AG10803 (cell line): ENCODE data around the gene ABCF2.

Source experiments
- DNase-seq: peaks from one replicate; pipeline ENCODE4 v3.0.0; 2010; ENCODE audit warnings: low read depth
- H3K4me3 ChIP-seq: 2 replicates; pipeline ENCODE4 v1.5.1; 2011; ENCODE audit warnings: mild to moderate bottlenecking, low read length, control low read depth
- TF ChIP-seq, protein P1 (sequence below): conservative IDR thresholded peaks from 2 replicates; pipeline ENCODE4 v1.5.1; 2011; ENCODE audit warnings: mild to moderate bottlenecking, low read length, control low read depth, inconsistent platforms

Gene ABCF2

DNA sequence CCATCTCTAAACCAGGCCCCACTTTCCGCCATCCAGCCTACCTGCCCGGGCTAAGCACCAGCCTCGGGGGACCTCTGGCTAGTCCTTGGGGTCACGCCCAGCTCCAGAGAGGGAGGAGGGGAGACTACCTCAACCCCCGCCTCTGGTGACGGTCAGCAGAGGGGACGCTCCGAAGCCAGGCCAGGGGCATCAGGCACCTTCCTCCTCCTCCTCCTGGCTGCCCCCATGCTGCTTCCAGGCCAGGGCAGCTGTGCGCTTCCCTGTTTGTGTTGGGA, 25.5 kb upstream of the ABCF2 start:
- TF ChIP-seq, protein P1, sequence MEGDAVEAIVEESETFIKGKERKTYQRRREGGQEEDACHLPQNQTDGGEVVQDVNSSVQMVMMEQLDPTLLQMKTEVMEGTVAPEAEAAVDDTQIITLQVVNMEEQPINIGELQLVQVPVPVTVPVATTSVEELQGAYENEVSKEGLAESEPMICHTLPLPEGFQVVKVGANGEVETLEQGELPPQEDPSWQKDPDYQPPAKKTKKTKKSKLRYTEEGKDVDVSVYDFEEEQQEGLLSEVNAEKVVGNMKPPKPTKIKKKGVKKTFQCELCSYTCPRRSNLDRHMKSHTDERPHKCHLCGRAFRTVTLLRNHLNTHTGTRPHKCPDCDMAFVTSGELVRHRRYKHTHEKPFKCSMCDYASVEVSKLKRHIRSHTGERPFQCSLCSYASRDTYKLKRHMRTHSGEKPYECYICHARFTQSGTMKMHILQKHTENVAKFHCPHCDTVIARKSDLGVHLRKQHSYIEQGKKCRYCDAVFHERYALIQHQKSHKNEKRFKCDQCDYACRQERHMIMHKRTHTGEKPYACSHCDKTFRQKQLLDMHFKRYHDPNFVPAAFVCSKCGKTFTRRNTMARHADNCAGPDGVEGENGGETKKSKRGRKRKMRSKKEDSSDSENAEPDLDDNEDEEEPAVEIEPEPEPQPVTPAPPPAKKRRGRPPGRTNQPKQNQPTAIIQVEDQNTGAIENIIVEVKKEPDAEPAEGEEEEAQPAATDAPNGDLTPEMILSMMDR = no peak
- DNase-seq = no peak
- H3K4me3 ChIP-seq = peak overlapping the region; percentile 73

DNA sequence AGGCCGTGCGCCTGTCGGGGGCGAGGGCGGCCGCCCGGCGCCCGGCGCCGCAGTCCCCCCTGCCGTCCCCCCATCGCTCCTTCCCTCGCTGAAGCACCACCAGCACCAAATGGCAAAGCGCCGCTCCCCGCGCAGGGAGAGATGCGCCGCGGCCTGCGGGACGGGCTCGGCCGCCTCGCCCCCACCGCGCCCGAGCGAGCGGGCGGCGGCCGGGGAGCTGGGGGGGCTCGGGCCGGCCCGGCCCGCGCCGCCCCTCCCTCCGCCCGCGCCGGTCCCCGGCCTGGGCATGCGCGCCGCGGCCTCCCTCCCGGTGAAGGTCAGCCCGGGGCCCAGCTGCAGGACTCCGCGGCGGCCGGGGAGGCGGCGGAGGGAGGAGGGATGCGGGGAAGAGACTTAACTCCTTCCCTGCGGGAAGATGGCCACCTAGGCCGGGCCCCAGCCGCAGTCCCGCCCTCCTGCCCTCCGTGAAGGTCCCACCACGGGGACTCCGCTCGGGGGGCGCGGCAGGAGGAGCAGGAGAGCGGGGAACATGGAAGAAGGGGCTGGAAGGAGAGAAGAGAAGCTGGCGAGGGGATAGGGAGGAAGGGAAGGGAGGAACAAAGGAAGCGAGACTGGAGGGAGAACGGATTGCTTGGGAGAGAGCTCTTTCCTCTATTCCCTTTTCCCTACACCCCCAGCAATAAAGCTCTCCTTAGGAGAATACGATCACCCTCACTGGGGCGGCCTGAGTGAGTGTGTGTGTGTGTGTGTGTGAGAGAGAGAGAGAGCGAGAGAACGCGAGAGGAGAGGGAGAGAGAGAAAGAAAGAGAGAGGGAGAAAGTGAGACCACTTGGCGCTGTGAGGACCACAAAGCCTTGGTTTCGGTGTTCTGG, 24.9 kb upstream of the ABCF2 start:
- TF ChIP-seq, protein P1 = no peak
- DNase-seq = peak; percentile 78

DNA sequence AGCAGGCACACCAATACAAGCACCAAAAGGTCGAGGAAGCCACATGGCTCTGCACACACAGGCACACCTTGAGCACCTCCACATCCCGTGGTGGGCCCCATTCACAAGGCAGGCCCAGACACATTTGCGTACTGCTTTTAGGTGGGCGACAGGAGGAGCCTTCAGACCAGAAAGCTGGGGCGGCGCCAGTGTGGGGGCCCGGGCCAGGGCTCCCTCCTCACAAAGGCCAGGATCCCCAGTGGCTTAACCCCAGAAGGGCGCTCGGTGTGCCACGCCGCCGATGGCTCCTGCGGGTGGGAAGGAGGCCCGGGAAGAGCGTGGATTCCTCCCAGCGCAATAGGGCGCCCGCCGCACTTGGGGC, 24.3 kb upstream of the ABCF2 start:
- H3K4me3 ChIP-seq = peak overlapping the region; percentile 56
- no peak for DNase-seq
- TF ChIP-seq, protein P1 = no peak

More for the DNA sequence above, 24.9 kb upstream of the ABCF2 start:
- peak overlapping the region; percentile 73 for H3K4me3 ChIP-seq

DNA sequence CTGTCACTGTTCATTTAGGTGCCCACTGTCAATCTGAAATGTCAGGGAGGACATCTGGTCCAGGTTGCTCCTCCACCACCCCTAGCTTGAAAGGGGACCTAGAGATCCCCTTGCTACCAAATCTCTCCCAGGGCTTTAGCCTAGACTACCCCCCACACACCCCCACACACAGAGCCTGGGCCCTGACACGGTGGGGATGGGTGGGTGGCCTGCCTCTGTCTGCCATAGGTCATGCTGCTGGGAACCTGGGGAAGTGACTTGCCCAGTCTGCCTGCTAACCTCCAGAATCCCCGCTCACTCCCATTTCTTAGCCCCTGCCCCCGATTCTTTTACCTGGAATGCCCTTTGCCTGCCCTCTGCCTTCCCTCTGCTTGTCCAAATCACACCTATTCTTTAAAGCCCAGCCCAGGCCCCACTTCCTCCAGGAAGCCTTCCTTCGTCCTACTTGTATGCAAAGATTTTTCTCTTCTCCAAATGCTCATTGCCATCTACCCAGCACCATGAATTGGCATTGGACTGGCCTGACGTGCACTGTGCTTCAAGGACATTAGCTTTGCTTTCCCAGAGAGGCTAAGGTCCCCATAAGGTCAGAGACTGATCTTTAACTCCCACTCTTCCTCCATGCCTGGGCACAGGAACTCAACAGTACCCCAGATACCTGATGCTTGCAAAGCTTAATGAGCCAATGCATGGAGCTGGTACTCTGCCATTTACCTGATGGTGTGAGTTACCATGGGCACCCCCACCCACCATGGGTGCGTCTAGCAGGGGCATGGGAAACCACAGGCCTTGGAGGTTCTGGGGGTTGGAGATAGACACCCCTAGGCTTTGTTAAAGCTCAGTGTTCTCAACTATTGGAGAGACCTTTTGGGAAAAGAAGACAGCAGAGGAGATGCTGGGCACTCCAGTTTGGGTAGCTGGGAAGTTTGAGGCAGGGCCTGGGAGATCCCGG, 23.5 kb upstream of the ABCF2 start:
- DNase-seq = no peak
- peak overlapping the region; percentile 56; the same call in 1 of the 2 replicates for H3K4me3 ChIP-seq
- TF ChIP-seq, protein P1 = no peak

DNA sequence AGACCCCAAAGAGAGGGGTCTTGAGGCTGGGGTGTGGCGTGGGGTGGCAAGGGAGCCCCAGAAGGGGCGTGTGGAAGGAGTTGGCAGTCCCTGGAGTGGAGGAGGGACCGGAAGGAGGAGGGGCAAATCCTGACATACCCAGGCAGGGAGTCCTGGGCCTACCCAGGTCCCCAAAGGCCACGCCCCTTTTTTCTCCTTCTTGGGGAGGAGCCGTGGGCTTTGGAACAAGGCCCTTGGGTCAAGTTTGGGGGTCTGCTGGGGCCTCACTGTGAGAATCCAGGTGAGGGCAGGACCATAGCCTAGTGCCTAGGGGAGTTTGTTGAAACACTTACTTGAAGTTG, 22.7 kb upstream of the ABCF2 start:
- DNase-seq = peak; percentile 64
- TF ChIP-seq, protein P1 = no peak
- H3K4me3 ChIP-seq = peak overlapping the region; percentile 73

DNA sequence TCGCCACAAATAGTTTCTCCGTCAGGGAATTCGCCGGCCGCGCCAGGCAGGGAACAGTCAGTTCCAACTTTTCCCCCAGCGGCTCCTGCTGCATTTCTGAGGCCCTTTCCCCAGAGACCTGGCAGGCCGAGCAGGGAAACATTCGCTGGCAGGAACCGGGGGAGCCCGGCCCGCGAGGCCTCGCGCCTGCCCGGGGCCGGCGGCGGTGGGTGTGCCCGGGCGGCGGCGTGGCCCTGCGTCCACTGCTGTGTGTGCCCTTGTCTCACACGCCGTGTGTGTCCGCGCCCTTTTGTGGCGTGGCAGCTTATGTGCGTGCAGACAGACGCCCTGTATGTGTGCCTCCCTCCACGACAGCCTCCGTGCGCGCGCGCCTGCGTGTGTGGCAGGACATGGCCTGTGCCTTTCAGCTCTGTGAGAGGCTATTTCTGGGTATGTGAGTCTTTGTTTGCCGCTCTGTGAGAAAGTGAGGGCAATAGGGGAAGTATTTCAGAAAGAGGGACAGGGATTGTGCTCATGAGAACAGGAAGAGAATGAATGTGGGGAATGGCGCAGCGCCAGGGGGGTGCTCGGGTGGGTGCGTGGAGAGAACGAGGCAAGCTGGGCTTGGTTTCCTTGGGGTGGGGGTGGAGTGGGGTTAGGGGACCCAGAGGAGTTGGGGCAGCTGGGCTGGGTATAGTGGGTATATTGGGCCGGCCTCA, 22.2 kb upstream of the ABCF2 start:
- peak; percentile 73 for DNase-seq
- TF ChIP-seq, protein P1 = no peak
- H3K4me3 ChIP-seq = peak overlapping the region; percentile 73
